ENCODE measurements around the gene GRPEL1. TPM values are rescaled to one million over a fixed set of nuclear protein-coding genes. Genes with fewer than 3 reads are reported as not detected.

Gene GRPEL1
- total and polyA plus RNA-seq, 2 experiments from 2014 or later, result 28.3 to 56.5 TPM

GRCh38 chr4:7049295-7049694 lies 18.6 kb downstream of the GRPEL1 start:
- Histone ChIP-seq H4K20me1 (ENCODE audit: insufficient read depth, poor library complexity, severe bottlenecking) (peaks cover 84% of the 10 kb centered on the region), H2AFZ (no peak overlapping the region), H3K79me2 (peaks cover 96% of the 10 kb centered on the region), H3K27ac (no peak overlapping the region), H3K4me1 (ENCODE audit: insufficient read depth) (peaks cover 15% of the 10 kb centered on the region), H3K9me3 (ENCODE audit: low read depth) (no peaks in the 10 kb centered on the region), H3K9me2 (replicated peaks; ENCODE audit: insufficient read depth) (no peaks in the 10 kb centered on the region), H3K36me3 (replicated peaks; ENCODE audit: insufficient read depth, low read depth) (no peaks in the 10 kb centered on the region), H3K4me3 (no peak overlapping the region), H3K27me3 (no peaks in the 10 kb centered on the region), H3K4me2 (no peak overlapping the region)
- WGBS (ENCODE audit: low lambda C conversion rate, missing lambda C conversion rate), result 91% methylated on average over 4 of the region's 4 CpGs
- no peak for DNase-seq (ENCODE audit: low spot score)
- no peak for TF ChIP-seq EZH2 (IDR thresholded peaks at IDR 0.05; ENCODE audit: borderline replicate concordance)
- TF ChIP-seq CTCF (IDR thresholded peaks at IDR 0.05; ENCODE audit: poor library complexity), result no peak
- no peak for TF ChIP-seq EZH2phosphoT487 (IDR thresholded peaks at IDR 0.05; ENCODE audit: low read depth, severe bottlenecking, unreplicated experiment)

- Histone ChIP-seq H4K20me1 (ENCODE audit: insufficient read depth, poor library complexity, severe bottlenecking) (peaks cover 89% of the 10 kb centered on the region), H3K36me3 (replicated peaks; ENCODE audit: insufficient read depth, low read depth) (no peaks in the 10 kb centered on the region), H3K79me2 (peaks cover 98% of the 10 kb centered on the region)
Measured at GRCh38 chr4:7048642-7049041, 19.2 kb downstream of the GRPEL1 start.

GRCh38 chr4:7046971-7047370 lies 20.9 kb downstream of the GRPEL1 start:
- peaks cover 83% of the 10 kb centered on the region for H3K79me2 ChIP-seq
- H3K4me2 ChIP-seq, result no peak overlapping the region
- H3K9me2 ChIP-seq (replicated peaks; ENCODE audit: insufficient read depth), result no peaks in the 10 kb centered on the region
- H3K4me1 ChIP-seq (ENCODE audit: insufficient read depth), result peaks cover 19% of the 10 kb centered on the region
- H3K27ac ChIP-seq, result no peak overlapping the region
- DNase-seq (ENCODE audit: low spot score), result no peak
- H4K20me1 ChIP-seq (ENCODE audit: insufficient read depth, poor library complexity, severe bottlenecking), result peaks cover 76% of the 10 kb centered on the region
- H3K9me3 ChIP-seq (ENCODE audit: low read depth), result no peaks in the 10 kb centered on the region
- no peak overlapping the region for H3K4me3 ChIP-seq
- 90% methylated on average over 9 of the region's 9 CpGs for WGBS (ENCODE audit: low lambda C conversion rate, missing lambda C conversion rate)
- no peaks in the 10 kb centered on the region for H3K27me3 ChIP-seq
- no peak overlapping the region for H2AFZ ChIP-seq
- no peak for TF ChIP-seq EZH2 (IDR thresholded peaks at IDR 0.05; ENCODE audit: borderline replicate concordance)
- no peak for TF ChIP-seq EZH2phosphoT487 (IDR thresholded peaks at IDR 0.05; ENCODE audit: low read depth, severe bottlenecking, unreplicated experiment)
- TF ChIP-seq CTCF (IDR thresholded peaks at IDR 0.05; ENCODE audit: poor library complexity), result no peak
- no peaks in the 10 kb centered on the region for H3K36me3 ChIP-seq (replicated peaks; ENCODE audit: insufficient read depth, low read depth)

More at GRCh38 chr4:7048642-7049041, 19.2 kb downstream of the GRPEL1 start:
- Histone ChIP-seq H3K4me1 (ENCODE audit: insufficient read depth) (peaks cover 17% of the 10 kb centered on the region), H3K4me2 (no peak overlapping the region), H2AFZ (no peak overlapping the region), H3K9me3 (ENCODE audit: low read depth) (no peaks in the 10 kb centered on the region), H3K27ac (no peak overlapping the region), H3K27me3 (no peaks in the 10 kb centered on the region), H3K9me2 (replicated peaks; ENCODE audit: insufficient read depth) (no peaks in the 10 kb centered on the region), H3K4me3 (no peak overlapping the region)
- DNase-seq (ENCODE audit: low spot score), result no peak
- WGBS (ENCODE audit: low lambda C conversion rate, missing lambda C conversion rate), result 96% methylated on average over 12 of the region's 12 CpGs
- TF ChIP-seq CTCF (IDR thresholded peaks at IDR 0.05; ENCODE audit: poor library complexity) (no peak), EZH2 (IDR thresholded peaks at IDR 0.05; ENCODE audit: borderline replicate concordance) (no peak), EZH2phosphoT487 (IDR thresholded peaks at IDR 0.05; ENCODE audit: low read depth, severe bottlenecking, unreplicated experiment) (no peak)

All from hepatocyte (in vitro differentiated cells).